Central memory CD4-positive, alpha-beta T cell (primary cell): ENCODE results near the gene SLC16A6.
"Not testable (repeated sequence)": the region's sequence is repeated elsewhere in the genome, so short reads cannot be mapped to it uniquely, and the experiment has no call there.

Source experiments
- DNase-seq: peaks from one replicate; pipeline ENCODE4 v3.0.0; 2022
- total RNA-seq, 3 experiments: gene quantifications; one replicate each; lab custom pipeline; 2026; lab: John Stamatoyannopoulos, UW

SLC16A6 gene, protein sequence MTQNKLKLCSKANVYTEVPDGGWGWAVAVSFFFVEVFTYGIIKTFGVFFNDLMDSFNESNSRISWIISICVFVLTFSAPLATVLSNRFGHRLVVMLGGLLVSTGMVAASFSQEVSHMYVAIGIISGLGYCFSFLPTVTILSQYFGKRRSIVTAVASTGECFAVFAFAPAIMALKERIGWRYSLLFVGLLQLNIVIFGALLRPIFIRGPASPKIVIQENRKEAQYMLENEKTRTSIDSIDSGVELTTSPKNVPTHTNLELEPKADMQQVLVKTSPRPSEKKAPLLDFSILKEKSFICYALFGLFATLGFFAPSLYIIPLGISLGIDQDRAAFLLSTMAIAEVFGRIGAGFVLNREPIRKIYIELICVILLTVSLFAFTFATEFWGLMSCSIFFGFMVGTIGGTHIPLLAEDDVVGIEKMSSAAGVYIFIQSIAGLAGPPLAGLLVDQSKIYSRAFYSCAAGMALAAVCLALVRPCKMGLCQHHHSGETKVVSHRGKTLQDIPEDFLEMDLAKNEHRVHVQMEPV
- 6.0 to 11.6 (median 11.2) reads per million in 3 experiments for total RNA-seq

DNA sequence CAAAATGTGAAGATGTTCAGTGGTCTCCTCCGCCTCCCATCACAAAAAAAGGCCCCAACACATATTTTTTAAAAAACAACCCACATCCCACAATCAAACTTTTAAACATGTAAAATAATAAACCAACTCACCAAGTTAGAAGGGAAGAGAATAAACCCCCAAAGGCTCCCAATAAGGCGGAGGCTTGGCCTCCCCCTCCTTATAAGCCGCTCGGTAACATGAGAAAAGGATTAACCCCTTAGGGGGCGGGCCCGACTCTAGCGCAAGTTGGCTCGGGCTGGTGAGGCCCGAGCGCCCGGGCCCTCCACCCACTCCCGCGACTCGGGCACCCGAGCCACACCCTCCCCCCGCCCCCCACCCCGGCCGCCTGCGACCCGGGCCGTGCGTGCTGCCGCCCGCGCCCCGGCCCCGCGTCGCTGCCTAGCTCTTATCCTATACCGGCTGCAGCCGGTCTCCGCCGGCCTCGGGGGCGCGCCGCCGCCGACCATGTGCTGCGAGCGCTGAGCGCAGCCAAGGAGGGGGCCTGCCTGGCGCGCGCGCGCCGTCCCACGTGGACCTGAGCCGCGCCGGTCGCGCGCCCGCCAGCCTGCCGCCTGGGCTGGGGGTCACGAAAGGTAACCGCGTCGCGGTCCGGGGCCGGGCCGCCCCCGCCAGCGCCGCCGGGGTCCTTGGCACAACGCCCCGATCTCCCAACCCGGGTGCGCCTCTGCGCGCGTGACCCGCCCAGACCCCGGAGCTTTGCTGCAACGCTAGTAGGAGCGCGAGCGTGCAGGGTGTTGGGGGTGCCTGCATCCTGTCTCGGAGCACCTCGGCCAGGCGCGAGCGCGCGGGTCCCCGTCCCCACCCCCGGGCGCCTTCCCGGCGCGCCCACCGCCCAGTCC, at the start of gene SLC16A6, which contains the start of gene ARSG:
SLC16A6 (minus strand) TSS at position 173 of the 881 bp plus-strand sequence. CDS start 12,807 bp downstream, outside the sequence.
ARSG (plus strand) TSS at position 541 of the 881 bp plus-strand sequence. CDS start 15,999 bp downstream, outside the sequence.
- DNase-seq = peak; percentile 84

DNA sequence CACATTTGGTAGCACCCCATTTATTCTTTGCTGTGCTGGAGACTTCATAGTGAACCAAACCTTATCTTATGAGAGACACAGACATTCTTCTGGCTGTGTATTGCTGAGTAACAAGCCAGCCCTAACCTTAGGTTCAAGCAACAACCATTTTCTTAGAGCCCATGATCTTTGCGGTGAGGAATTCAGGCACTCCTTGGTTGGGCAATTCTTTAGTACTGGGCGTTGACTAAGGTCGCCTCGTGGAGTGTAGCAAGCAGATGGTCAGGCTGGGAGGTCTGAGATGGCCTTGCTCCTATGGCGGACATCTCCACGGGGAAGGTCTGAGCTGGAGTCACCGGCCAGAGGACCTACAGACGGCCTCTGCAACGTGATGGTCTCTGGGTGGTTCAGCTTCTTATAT, 43.5 kb upstream of the SLC16A6 start:
- no peak for DNase-seq

DNA sequence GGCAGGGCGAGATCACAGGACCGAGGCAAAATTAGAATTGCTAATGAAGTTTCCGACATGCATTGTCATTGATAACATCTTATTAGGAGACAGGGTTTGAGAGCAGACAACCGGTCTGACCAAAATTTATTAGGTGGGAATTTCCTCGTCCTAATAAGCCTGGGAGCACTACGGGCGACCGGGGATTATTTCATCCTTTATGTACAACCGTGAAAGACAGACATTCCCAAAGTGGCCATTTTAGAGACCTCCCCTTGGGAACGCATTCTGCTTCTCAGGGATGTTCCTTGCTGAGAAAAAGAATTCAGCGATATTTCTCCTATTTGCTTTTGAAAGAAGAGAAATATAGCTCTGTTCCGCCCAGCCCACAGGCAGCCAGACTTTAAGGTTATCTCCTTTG, 41.0 kb upstream of the SLC16A6 start:
- not testable (repeated sequence) for DNase-seq

DNA sequence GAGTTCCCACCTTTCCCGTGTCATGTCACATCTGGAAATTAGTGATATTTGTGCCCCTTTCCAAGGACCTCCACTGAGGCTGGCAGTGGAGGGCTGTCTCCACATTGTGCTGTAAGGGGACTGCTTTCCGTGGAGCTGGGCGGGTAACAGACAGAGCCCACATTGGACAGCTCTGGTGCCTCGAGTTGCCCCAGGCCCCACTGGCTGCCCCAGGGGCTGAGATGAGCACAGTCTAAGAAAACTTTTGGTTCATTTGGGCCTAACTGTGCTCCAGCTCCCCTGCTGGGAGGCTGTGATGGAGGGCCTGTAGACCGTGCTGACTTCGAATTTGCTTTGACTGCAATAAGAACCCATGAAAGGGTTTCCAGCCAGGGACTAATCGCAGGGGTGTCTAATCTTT, 38.4 kb upstream of the SLC16A6 start:
- DNase-seq = no peak

DNA sequence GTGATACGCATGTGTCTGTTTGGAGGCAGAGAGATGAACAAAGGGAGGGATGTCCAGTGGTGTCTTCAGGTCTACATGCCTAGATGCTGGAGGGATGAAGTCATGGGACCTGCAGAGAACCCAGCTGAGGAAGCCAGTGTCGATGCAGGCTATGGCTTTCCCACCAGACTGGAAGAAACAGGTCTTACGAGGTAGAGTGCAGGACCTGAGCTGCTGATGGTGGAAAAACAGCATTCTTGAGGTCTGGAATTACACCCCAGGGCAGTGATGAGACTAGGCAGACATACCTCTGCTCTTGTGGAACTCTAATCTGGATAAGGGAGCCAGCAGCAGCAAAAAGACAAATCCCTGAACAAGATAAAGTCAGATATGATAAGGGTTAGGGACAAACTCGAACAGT, 37.7 kb upstream of the SLC16A6 start:
- DNase-seq = no peak

DNA sequence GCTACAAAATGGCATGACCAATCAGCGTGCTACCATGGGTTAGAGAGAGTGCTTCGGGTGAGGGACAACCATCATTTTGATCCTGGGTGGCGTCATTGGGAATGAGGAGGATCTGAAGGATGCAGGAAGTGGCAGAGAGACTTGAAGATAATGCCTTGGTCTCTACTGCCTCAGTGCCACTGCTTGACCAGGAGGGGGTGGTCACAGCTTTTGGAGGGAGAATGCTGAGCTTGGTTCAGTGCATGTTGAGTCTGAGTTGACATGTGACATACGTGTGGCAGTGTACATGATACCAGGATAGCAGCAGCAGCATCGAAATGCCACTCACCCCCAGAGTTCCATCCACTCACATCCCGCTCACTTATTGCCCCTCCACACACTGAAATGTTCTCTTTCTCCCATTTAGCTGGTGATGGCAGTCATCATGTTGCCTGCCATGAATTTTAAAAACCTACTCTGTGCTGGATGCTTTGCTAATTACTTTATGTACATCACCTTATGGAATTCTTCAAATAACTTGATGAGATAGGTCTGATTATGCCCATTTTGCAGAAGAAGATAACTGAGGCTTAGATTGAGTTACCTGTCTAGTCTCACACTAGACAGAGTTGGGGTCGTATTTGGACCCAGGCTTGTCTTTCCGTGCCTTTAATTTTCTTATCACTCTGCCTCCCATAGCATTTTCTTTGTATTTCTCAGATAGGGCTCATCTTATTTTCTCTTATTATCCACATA, 37.1 kb upstream of the SLC16A6 start:
- no peak for DNase-seq

DNA sequence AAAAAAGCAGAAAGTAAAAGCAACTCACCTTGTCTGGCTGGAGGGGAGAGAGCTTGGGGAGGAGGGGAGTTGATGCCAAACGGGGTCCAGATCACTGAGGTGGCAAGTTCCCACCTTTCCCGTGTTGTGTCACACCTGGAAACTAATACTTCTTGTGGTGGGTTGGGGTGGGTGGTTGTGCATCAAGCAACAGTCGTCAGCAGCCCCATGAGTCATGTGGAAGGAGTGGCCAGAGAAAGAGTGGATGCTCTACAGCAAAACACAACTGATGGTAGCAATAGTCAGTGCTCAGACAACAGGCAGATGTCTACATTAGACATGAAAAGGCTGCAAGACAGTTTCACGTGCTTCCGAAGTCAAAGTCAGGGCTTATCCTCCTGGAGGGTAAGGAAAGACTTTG, 35.8 kb upstream of the SLC16A6 start:
- DNase-seq = no peak

DNA sequence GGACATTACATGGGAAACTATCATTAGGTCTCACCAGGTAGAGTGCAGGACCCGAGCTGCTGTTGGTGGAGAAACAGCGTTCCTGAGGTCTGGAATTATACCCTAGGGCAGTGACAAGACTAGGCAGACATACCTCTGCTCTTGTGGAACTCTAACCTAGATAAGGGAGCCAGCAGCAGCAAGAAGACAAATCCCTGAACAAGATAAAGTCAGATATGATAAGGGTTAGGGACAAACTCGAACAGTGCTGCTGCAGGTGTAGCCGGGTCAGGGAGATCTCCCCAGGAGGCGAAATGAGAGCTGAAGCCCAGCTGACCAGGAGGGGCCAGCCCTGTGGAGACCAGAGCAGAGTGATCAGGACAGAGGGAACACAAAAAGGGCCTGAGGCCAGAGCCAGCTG, 35.0 kb upstream of the SLC16A6 start:
- no peak for DNase-seq

DNA sequence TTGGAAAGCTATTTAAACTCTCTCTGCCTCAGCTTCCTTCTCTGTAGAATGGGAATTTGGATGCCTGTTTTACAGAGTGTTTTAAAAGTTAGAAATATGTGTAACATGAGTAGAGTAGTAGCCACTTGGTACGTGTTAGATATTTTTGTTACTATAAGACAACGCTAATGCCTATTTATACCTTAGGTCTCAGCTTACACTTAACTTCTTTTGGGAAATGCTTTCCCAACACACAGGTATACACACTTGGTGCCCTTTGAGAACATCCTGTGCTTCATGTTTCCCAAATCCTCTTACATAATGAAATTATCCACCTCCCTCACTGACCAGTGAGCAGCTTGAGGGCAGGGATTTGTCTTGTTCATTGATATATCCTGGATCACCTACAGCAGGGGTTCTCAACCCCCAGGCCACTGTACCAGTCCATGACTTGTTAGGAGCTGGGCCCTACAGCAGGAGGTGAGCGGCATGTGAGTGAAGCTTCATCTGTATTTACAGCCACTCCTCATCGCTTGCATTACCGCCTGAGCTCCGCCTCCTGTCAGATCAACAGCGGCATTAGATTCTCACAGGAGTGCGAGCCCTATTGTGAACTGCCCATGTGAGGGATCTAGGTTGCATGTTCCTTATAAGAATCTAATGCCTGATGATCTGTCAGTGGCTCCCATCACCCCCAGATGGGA, 33.9 kb upstream of the SLC16A6 start:
- DNase-seq = no peak

DNA sequence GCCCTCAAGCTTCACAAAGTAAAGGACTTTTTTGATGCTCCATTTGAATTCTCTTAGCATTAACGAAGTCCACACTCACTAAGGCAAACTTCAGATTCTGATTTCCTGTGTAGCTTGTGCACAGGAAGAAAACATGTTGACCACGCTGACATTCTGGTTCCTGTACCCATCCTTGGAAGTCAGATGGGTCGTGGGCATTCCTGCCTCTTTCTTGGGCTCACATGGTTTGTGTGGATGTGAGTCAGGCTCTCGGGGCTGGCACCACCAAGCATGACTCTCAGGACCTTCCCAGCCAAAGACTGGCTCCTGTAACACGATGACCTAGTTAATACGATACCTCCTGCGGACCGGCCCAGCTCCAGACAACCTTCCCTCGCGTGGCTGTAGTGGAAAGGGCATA, 33.2 kb upstream of the SLC16A6 start:
- DNase-seq = no peak

DNA sequence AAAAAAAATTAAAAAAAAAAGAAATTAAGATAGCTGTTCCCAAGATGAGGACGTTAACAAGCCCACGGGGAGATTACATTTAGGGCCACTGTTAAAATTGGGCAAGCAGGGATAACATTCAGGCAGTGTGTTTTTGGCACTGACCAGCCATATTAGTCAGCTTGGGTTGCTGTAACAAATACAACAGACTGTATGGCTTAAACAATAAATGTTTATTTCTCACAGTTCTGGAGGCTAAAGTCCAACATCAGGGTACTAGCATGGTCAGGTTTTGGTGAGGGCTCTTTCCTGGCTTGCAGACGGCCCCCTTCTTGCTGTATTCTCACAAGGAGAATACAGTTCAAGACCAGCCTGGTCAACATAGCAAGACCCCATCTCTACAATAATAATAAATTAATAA, 31.7 kb upstream of the SLC16A6 start:
- DNase-seq = no peak

DNA sequence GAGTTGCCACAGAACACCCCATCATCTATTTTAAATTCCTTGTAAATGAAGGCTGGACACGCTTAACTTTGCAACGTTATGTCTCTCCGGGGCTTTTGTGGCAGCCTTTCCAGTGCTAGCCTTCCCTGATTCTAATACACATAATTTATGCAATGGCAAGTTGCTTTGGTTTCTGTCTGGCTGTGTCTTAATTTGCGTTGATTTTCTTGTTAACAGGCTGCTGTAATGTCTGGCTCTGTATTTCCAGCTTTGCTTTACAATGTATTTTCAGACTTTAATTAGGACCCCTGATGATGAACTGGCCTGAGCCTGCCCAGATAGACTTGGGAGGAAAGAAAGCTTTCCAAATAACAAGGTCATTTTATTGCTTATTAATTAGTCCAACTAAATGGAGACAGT, 30.6 kb upstream of the SLC16A6 start:
- DNase-seq = no peak

DNA sequence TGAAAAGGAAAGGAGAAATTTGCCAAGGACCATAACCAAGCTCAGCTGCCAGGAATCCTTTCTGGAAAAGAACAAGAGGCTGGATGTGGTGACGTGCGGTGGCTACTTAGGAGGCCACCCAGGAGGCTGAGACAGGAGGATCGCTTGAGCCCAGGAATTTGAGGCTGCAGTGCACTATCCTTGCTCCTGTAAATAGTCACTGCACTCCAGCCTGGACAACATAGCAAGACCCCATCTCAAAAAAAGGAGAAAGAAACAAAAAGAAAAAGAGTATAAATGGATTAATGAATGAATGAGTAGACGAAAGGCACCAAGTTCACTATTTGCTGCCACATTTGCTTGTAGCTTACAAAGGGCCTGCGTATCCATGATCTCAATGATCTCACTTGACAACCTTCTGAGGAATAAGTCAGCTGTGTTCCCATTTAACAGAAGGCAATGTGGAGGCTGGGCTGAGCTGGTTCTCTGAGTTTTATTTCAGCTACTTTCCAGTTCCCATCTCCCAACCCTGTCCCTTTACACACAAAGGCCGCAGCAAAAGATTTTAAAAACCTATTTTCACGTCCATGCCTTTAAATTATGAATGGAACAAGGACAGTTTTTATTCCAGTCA, 30.1 kb upstream of the SLC16A6 start:
- no peak for DNase-seq

DNA sequence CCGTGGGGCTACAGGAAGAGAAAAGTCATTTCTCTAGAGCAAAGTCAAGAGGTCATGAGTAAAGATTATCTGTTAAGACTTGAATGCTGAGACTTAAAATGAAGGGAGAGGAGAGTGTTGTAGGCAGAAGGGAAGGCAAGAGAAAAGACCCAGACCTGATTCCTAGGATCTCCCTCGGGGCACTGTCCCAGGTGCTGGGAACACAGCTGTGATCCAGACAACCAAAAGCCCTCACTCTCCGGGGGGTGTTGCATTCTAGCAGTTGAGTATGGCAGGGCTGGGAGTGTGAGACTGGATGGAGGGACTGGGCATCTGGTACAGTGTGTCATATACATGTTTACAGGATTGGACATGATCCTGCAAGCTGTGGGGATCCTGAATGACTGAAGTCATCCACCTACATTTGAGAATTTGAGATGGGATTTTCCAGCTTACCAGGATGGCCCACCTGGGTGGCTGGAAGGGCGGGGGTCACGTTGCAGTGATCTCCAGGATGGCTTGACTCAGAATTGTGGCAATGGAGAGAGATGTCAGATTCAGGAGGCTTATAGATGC, 29.5 kb upstream of the SLC16A6 start:
- DNase-seq = no peak

DNA sequence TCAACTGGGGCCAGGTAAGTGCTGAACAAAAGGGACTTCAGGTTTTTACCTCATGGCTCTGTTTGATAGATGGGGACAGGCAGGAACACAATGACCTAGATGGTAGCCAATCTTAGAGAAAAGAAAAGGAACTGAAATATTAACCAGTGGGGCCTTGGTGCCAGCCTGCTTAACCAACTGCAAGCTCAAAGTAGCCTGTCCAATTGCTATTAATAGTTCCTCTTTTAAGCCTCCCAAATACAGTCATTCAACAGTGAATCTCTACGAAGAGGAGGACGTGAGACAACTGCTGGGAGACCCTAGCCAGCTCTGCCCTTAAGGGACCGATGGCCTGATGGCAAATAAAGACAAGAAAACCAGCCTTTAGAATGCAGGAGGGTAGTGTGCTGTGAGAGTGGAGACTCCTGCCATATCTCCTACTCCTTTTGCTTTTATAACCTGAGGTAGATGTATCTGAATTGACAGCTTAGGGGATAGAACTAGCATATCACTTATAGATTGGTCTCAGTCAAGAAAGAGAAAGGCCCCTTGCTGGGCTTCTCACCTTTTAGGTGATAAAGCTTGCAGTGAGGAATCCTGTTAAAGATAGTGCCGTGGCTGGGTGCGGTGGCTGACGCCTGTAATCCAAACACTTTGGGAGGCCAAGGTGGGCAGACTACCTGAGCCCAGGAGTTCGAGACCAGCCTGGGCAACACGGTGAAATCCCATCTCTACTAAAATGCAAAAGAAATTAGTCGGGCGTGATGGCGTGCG, 28.7 kb upstream of the SLC16A6 start:
- no peak for DNase-seq

DNA sequence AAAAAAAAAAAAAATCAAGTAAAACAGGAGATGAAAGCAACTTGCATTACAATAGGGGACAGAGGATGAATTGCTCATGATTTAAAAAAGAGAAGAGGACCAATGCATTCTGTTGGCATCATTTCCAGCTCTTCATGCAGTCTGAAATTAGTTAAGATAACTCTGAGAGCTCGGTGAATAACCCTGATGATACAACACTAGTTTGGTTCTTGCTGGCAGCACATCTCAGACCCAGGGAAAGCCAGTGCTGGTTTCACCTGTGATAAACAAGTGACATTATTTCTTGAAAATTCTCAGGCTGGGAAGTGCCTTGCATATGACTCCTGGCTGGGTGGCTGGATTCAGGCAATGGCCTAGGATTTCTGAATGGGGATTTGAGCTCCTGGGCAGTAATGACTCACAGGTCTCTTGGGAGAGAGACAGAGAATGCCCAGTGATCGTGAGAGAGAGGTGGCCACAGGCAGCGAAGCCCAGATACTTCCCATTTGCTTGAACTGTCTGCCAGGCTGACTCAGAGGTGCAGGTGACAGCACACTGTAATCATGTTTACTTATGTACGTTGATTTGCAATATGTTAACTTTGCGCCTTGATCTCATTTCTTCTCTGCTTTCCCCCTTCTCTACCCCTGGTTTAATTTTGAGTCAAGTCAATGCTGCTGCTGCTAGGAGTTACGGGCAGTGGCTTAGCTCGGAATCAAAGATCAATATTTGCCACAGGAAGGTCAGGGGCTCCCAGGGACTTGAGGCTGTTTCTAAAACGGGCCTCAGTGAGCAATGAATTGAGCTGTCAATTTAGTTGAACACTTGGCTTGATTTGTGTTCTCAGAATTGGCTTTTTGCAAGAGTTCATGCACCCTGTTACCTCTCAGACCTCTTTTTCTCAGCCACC, 27.4 kb upstream of the SLC16A6 start:
- no peak for DNase-seq

DNA sequence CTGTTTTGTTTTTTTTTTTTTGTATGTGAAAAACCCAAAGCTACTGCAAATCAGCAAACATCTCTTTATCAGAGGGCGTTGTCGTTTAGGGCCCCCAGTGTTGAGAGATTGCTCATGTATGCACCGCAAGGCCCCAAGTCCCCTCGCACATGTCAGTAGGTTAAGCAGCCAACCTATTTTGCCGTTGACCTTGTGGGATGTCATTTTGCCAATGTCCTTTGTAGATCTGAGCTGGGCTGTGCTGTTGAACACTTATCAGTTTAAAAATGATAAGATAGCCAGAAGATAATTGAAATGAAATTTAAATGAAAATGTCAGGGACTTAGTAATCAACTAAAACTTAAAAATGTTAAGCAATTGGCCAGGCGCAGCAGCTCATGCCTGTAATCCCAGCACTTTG, 26.5 kb upstream of the SLC16A6 start:
- DNase-seq = no peak

DNA sequence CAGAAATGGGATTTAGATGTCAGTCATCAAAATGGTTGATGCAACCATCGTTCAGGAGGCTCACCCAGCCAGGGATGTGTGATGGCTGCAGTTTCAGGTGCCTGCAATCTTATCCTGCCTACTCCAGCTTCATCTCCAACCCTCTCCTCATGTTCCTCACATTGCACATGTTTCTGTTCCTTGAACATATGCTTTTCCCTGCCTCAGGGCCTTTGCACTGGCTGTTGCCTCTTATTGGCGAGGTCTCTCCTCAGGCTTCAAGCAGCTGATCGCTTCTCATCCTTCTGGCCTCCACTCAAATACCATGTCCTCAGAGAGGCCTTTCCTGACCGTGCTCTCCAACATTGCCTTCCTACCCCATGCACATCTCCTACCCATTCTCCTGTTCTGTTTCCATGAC, 25.0 kb upstream of the SLC16A6 start:
- DNase-seq = no peak

DNA sequence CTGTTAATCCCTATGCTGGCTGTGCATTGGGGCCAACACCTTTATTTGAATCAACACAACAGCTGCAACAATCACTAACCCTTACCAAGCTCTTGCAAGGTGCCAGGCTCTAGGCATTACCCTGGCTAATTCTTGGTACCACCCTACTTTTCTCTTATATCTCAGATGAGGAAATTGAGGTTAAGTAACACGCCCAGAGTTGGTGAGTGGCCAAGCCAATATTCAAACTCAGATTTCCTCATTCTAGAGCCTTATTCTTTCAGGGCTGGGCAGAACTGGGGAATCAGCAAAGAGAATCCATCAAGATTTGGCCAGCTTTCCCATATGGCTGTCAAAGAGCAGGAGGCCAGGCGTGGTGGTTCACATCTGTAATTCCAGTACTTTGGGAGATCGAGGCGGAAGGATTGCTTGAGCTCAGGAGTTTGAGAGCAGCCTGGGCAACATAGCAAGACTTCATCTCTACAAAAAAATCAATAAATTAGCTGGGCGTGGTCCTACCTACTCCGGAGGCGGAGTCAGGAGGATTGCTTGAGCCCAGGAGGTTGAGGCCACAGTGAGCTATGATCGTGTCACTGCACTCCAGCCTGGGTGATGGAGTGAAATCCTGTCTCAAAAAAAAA, 24.1 kb upstream of the SLC16A6 start:
- peak; percentile 37 for DNase-seq
